ENCODE measurements around the gene FLT4. TPM values are rescaled to one million over a fixed set of nuclear protein-coding genes. Genes with fewer than 3 reads are reported as not detected.
A peak's percentile ranks its signal among the peaks of the same experiment; 100 is the strongest.

The FLT4 gene
- total and polyA plus RNA-seq, 9 donors = 3.3 to 18.5 (median 7.0) TPM

GRCh38 chr5:180632768-180633167 is 16.6 kb downstream of the FLT4 start:
- no peak overlapping the region for H3K27ac ChIP-seq
- no peaks in the 10 kb centered on the region for H3K4me1 ChIP-seq (ENCODE audit: insufficient read depth)
- no peak overlapping the region for H3K4me3 ChIP-seq
- DNase-seq = peak in 1 of 5 donors; percentile 24
- no peaks in the 10 kb centered on the region for H3K9me3 ChIP-seq
- H3K27me3 ChIP-seq = no peaks in the 10 kb centered on the region
- intact Hi-C loops (cut with DNase I) = no loop called here
- no peak for TF ChIP-seq EP300 (IDR thresholded peaks at IDR 0.05)
- TF ChIP-seq CTCF (IDR thresholded peaks at IDR 0.05) = no peak
- no peak for TF ChIP-seq POLR2A (IDR thresholded peaks at IDR 0.05)
- no peaks in the 10 kb centered on the region for H3K36me3 ChIP-seq
- WGBS, 3 donors = 38 to 48% (median 44%) methylated on average over 8 to 10 of the region's 10 CpGs

GRCh38 chr5:180631549-180632383 is 17.6 kb downstream of the FLT4 start:
- no peaks in the 10 kb centered on the region for H3K27me3 ChIP-seq
- H3K4me1 ChIP-seq (ENCODE audit: insufficient read depth) = no peaks in the 10 kb centered on the region
- H3K9me3 ChIP-seq = no peaks in the 10 kb centered on the region
- TF ChIP-seq CTCF (IDR thresholded peaks at IDR 0.05) (no peak), EP300 (IDR thresholded peaks at IDR 0.05) (no peak), POLR2A (IDR thresholded peaks at IDR 0.05) (no peak)
- intact Hi-C loops (cut with DNase I) = no loop called here
- H3K4me3 ChIP-seq = no peak overlapping the region
- 57 to 69% (median 68%) methylated on average over 33 to 36 of the region's 36 CpGs for WGBS, 3 donors
- DNase-seq = no peak
- H3K36me3 ChIP-seq = no peaks in the 10 kb centered on the region
- no peak overlapping the region for H3K27ac ChIP-seq

GRCh38 chr5:180630426-180630825 is 19.0 kb downstream of the FLT4 start:
- Histone ChIP-seq H3K27me3 (no peaks in the 10 kb centered on the region), H3K9me3 (no peaks in the 10 kb centered on the region), H3K36me3 (no peaks in the 10 kb centered on the region), H3K4me1 (ENCODE audit: insufficient read depth) (no peaks in the 10 kb centered on the region), H3K27ac (no peak overlapping the region), H3K4me3 (no peak overlapping the region)
- 88 to 90% (median 88%) methylated on average over 17 to 22 of the region's 22 CpGs for WGBS, 3 donors
- no peak for DNase-seq
- intact Hi-C loops (cut with DNase I) = no loop called here
- TF ChIP-seq EP300 (IDR thresholded peaks at IDR 0.05) (no peak), POLR2A (IDR thresholded peaks at IDR 0.05) (no peak), CTCF (IDR thresholded peaks at IDR 0.05) (no peak)

GRCh38 chr5:180629831-180630382 is 19.5 kb downstream of the FLT4 start:
- Histone ChIP-seq H3K4me1 (ENCODE audit: insufficient read depth) (no peaks in the 10 kb centered on the region), H3K27me3 (no peaks in the 10 kb centered on the region), H3K36me3 (no peaks in the 10 kb centered on the region), H3K4me3 (no peak overlapping the region), H3K27ac (no peak overlapping the region), H3K9me3 (no peaks in the 10 kb centered on the region)
- WGBS, 3 donors = 80 to 84% (median 83%) methylated on average over 25 of the region's 25 CpGs
- TF ChIP-seq CTCF (IDR thresholded peaks at IDR 0.05) = no peak
- TF ChIP-seq EP300 (IDR thresholded peaks at IDR 0.05) = no peak
- TF ChIP-seq POLR2A (IDR thresholded peaks at IDR 0.05) = no peak
- DNase-seq = no peak
- intact Hi-C loops (cut with DNase I) = no loop called here

Data from ovary (tissue), 9 donors.